Ovary (tissue), 9 donors: ENCODE results near the gene CYSRT1. TPM values are rescaled to one million over a fixed set of nuclear protein-coding genes. Genes with fewer than 3 reads are reported as not detected.
"Not testable (repeated sequence)": the region's sequence is repeated elsewhere in the genome, so short reads cannot be mapped to it uniquely, and the experiment has no call there.

Experiments
- DNase-seq, 5 donors: peaks; one replicate each; pipeline ENCODE4 v3.0.0-alpha.2; 2019 to 2020
- H3K27ac ChIP-seq, 2 donors: fragments of 200-600 bp; one replicate each; pipeline versions ENCODE4 v1.5.1 to v1.8.0; 2019 to 2022
- H3K27me3 ChIP-seq: fragments of 200-600 bp; one replicate; pipeline ENCODE4 v1.8.0; 2022
- H3K36me3 ChIP-seq: fragments of 200-600 bp; sonication (generic); one replicate; pipeline ENCODE4 v1.5.1; 2019
- H3K4me1 ChIP-seq: one replicate; pipeline ENCODE4 v1.8.1; 2013; ENCODE audit warnings: mild to moderate bottlenecking, moderate library complexity; ENCODE audit not compliant: insufficient read depth
- H3K4me3 ChIP-seq: fragments of 200-600 bp; sonication (generic); one replicate; pipeline ENCODE4 v1.5.1; 2017
- H3K9me3 ChIP-seq, 2 donors: fragments of 200-600 bp in 1 of 2; sonication (generic) in 1 of 2; one replicate each; pipeline versions ENCODE4 v1.5.1 to v1.8.1; 2013 to 2019; ENCODE audit warnings: mild to moderate bottlenecking in 1 of 2, moderate library complexity in 1 of 2
- EP300 ChIP-seq: sonication (generic); formaldehyde crosslinking; IDR thresholded peaks from one replicate; pipeline ENCODE4 v1.6.1; 2017; ENCODE audit warnings: antibody characterized with exemption
- POLR2A ChIP-seq: fragments of 450-650 bp; IDR thresholded peaks from one replicate; pipeline ENCODE4 v1.6.1; 2017; ENCODE audit warnings: antibody characterized with exemption, mild to moderate bottlenecking, moderate library complexity
- WGBS, 3 donors: extraction: QIAGEN DNeasy Blood & Tissue Kit in 1 of 3; methylation state at CpG; one replicate each; pipeline versions ENCODE4 v1.1.5 to v1.1.7; 2013 to 2017; 5-methylcytosine and 5-hydroxymethylcytosine counted together
- intact Hi-C, 4 donors: fragments of 100-400 bp; cut with DNase I; formaldehyde crosslinking; loops; one replicate each; pipeline versions ENCODE4 v1.11.0 to v1.15.1; 2022 to 2023
- polyA plus RNA-seq, 2 donors: library from polyadenylated mRNA; stranded (reverse); fragments of 200-250 nt in 1 of 2; fragments of 350-450 nt in 1 of 2; fragmentation: Illumina TruSeq in 1 of 2; extraction: RNeasy Lipid Tissue Mini Kit (QIAGEN cat#74804) in 1 of 2; gene quantifications; one replicate each; pipeline ENCODE4 v1.2.3, GENCODE V29; 2013 to 2014
- total RNA-seq, 7 donors: library from RNA; depleted of rRNA in 2 of 7; stranded (reverse); fragments of >200 nt in 2 of 7; fragmentation: NEBNext Ultra II Directional in 3 of 7; extraction: Animal tissue kit (Norgen Biotek cat#: 25700) in 3 of 7; gene quantifications; one replicate each; pipeline versions ENCODE4 v1.1.0 to v1.2.4, GENCODE V29; 2016 to 2023
- TF ChIP-seq, protein P1 (sequence below), 3 donors: fragments of 450-650 bp in 2 of 3; fragments of 200-600 bp in 1 of 3; IDR thresholded peaks; one replicate each; pipeline versions ENCODE4 v1.5.1 to v1.8.0; 2016 to 2022; ENCODE audit warnings: antibody characterized with exemption in 3 of 3, mild to moderate bottlenecking in 1 of 3
- donor health status: DM: no; HTN: no; CAD: no; lungs with moderate emphysema.
- donor health status: DM: no; HTN: no; CAD: no.
- donor health status: Bipolar disorder and iron deficiency.
- donor health status: DM: yes; HTN: yes; CAD: no.
- donor health status: DM: no; HTN: no; CAD: no.
- donor health status: DM: yes; HTN: yes; CAD: no.

The CYSRT1 gene
- total and polyA plus RNA-seq, 9 donors, result 0.12 to 0.80 (median 0.17) TPM; not detected in 4

DNA sequence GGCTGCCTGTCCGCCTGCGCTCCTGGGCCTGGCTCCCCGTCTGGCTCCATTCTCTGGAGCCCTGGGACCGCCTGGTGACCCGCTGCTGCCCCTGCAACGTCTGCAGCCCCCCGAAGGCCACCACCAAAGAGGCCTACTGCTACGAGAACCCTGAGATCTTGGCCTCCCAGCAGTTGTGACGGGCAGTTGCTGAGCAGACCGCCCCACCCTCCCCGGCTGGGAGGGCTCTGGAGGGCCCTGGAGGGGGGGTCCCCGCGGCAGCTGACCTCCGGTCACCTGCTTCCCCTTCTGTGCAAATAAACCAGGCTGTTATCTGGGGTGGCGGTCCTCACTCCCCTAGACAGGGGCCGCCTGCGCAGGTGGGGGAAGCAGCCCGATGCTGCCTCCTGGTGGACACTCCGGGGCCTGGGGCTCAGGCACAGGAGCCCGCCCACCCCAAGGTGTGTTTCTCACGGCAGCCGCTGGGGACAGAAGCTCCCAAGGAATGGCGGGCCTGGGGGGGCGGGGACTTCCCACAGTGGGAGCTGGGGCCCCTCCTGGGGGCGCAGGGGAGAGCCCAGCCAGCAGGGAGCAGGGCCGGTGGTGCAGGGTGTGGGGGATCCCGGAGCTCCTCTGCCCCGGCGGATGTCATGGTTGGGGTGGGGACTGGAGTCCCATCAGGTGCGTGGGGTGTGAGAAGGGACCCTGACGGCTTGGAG lies 11.4 kb downstream of the CYSRT1 start:
- WGBS, 3 donors, result 7 to 8% (median 7%) methylated on average over 22 to 31 of the region's 31 CpGs
- peaks cover 11% of the 10 kb centered on the region for H3K4me1 ChIP-seq
- H3K9me3 ChIP-seq, result no peaks in the 10 kb centered on the region
- H3K27me3 ChIP-seq, result no peaks in the 10 kb centered on the region
- intact Hi-C loops, result loop anchor here in 1 of 4 donors (10.0 kb wide), 1 partner anchor 122 kb away; the partner anchor contains the start of gene DPP7
- peak overlapping the region in 1 of 2 donors; percentile 32 for H3K27ac ChIP-seq
- peak; percentile 88 to 92 (median 90) for DNase-seq
- TF ChIP-seq EP300 (no peak), POLR2A (no peak)
- TF ChIP-seq, protein P1, sequence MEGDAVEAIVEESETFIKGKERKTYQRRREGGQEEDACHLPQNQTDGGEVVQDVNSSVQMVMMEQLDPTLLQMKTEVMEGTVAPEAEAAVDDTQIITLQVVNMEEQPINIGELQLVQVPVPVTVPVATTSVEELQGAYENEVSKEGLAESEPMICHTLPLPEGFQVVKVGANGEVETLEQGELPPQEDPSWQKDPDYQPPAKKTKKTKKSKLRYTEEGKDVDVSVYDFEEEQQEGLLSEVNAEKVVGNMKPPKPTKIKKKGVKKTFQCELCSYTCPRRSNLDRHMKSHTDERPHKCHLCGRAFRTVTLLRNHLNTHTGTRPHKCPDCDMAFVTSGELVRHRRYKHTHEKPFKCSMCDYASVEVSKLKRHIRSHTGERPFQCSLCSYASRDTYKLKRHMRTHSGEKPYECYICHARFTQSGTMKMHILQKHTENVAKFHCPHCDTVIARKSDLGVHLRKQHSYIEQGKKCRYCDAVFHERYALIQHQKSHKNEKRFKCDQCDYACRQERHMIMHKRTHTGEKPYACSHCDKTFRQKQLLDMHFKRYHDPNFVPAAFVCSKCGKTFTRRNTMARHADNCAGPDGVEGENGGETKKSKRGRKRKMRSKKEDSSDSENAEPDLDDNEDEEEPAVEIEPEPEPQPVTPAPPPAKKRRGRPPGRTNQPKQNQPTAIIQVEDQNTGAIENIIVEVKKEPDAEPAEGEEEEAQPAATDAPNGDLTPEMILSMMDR (IDR thresholded peaks at IDR 0.05), result peak; percentile 96 to 99 (median 99)
- no peaks in the 10 kb centered on the region for H3K36me3 ChIP-seq
- peak overlapping the region; percentile 25 for H3K4me3 ChIP-seq

DNA sequence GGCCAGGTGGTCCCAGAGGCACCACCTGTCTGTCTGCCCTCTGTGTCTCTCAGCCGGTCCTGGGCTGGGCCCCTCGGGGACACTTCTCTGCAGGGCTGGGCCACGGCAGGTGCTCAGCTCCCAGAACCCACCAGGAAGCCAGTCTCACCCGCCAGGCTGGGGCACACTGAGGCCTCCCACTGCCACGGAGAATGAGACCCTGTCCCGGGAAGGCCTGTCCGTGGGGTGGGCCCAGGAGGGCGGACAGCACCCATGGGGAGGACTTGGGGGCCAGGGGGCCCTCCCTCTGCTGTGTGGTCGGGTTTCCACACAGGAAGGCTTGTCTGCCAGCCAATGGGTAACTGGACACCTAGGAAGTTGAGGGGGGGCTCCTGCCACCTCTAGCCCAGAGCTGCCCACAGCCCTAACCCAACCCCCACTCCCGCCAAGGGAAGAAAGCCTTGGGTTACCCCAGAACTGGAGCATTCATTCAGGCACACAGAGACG lies 12.0 kb downstream of the CYSRT1 start:
- Histone ChIP-seq H3K9me3 (no peaks in the 10 kb centered on the region), H3K4me3 (no peak overlapping the region), H3K4me1 (peaks cover 11% of the 10 kb centered on the region), H3K27me3 (no peaks in the 10 kb centered on the region), H3K27ac (peak overlapping the region in 1 of 2 donors; percentile 32), H3K36me3 (no peaks in the 10 kb centered on the region)
- WGBS, 3 donors, result 42 to 48% (median 46%) methylated on average over 11 of the region's 11 CpGs
- DNase-seq, result no peak
- intact Hi-C loops, result loop anchor here in 1 of 4 donors (10.0 kb wide), 1 partner anchor 122 kb away; the partner anchor contains the start of gene DPP7
- TF ChIP-seq POLR2A (no peak), EP300 (no peak)
- TF ChIP-seq, protein P1 (IDR thresholded peaks at IDR 0.05), result no peak

DNA sequence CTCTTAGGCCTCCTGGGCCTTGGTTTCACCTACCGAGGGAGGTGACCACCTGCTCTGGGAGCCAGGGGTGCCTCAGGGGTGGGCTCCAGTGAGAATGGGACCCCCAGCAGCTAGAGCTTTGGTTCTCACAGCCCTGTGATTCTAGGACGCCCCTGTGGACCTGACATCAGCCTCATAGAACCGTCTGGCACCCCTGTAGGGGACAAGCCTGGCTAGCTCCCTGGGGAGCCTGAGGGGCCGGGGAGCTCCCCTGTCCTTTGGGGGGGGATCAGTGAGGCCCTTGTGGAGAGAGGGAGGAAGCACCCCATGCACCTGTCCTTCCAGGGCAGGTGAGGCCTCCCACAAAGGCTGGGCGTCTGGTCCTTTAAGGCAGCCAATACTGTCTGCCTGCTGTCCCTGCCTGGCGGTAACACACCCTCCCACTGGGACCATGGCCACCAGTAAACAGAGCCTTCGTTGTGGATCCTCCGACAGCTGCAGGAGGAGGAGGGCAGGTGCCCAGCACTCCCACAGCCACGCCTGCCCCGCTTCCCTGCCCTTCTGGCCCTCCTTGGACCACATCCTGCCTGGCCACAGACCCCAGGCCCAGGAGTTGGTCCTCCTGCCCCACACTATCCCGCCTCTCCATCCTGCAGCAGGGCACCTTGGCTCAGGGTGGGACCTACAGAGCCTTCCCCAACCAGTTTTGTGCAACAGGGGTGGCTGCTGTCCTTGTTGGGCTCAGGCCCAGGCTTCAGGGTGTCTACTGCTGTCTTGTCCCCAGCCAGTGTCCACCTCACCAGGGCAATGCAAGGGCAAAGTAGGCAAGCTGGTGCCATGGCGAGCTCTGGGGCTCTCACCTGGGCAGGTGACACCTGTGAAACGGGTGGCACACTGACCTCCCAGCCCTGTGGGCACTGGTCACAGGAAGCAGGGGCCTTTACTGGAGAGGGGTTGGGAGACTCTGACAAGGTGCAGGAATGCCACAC lies 13.1 kb downstream of the CYSRT1 start:
- Histone ChIP-seq H3K9me3 (no peaks in the 10 kb centered on the region), H3K4me3 (no peak overlapping the region), H3K36me3 (no peaks in the 10 kb centered on the region), H3K27me3 (no peaks in the 10 kb centered on the region), H3K4me1 (peaks cover 14% of the 10 kb centered on the region), H3K27ac (no peak overlapping the region)
- DNase-seq, result no peak
- TF ChIP-seq POLR2A, result no peak
- TF ChIP-seq EP300, result no peak
- TF ChIP-seq, protein P1 (IDR thresholded peaks at IDR 0.05), result no peak
- 76 to 79% (median 78%) methylated on average over 11 to 13 of the region's 13 CpGs for WGBS, 3 donors
- intact Hi-C loops, result loop anchor here in 1 of 4 donors (10.0 kb wide), 1 partner anchor 123 kb away; the partner anchor contains the start of gene DPP7

DNA sequence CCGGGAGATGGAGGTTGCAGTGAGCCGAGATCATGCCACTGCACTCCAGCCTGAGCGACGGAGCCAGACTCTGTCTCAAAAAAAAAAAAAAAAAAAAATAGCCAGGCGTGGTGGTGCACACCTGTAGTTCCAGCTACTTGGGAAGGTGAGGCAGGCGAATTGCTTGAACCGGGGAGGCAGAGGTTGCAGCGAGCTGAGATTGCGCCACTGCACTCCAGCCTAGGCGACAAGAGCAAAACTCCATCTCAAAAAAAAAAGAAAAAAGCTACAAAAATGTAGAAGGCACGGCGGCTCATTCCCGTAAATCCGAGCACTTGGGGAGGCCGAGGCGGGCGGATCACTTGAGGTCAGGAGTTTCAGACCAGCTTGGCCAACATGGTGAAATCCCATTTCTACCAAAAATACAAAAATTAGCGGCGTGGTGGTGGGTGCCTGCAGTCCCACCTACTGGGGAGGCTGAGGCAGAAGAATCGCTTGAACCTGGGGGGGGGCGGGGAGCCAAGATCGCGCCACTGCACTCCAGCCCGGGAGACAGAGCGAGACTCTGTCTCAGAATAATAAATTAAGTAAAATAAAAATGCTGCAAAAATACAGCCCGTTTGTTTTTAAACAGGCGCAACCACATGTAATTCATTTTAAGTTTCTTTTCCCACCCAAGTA lies 14.7 kb downstream of the CYSRT1 start:
- DNase-seq, H3K36me3 ChIP-seq, H3K27me3 ChIP-seq, H3K9me3 ChIP-seq: not testable (repeated sequence)
- 44 to 46% (median 45%) methylated on average over 27 of the region's 27 CpGs for WGBS, 3 donors
- H3K4me1 ChIP-seq, result peaks cover 14% of the 10 kb centered on the region
- peak overlapping the region in 1 of 2 donors; percentile 95 for H3K27ac ChIP-seq
- intact Hi-C loops, result loop anchor here in 1 of 4 donors (10.0 kb wide), 1 partner anchor 125 kb away; the partner anchor contains the start of gene DPP7
- H3K4me3 ChIP-seq, result peak overlapping the region; percentile 60
